Prostate gland (tissue), 2 donors: ENCODE data around the gene ANKRD6. TPM values are rescaled to one million over a fixed set of nuclear protein-coding genes. Genes with fewer than 3 reads are reported as not detected.

ENCODE experiments used
- DNase-seq: peaks from one replicate; pipeline ENCODE4 v3.0.0-alpha.2; 2019; ENCODE audit warnings: low spot score
- H3K27ac ChIP-seq, 2 donors: fragments of 200-600 bp; sonication (generic); 2 replicates each; pipeline ENCODE4 v1.5.1; 2017 to 2019
- H3K27me3 ChIP-seq: fragments of 200-600 bp; sonication (generic); replicated peaks from 2 replicates; pipeline ENCODE4 v1.5.1; 2019; ENCODE audit not compliant: insufficient read depth
- H3K36me3 ChIP-seq, 2 donors: fragments of 200-600 bp; sonication (generic); 1 replicate in 1 of 2; 2 replicates in 1 of 2; pipeline versions ENCODE4 v1.5.1 to v1.8.1; 2017 to 2019
- H3K4me1 ChIP-seq: fragments of 200-600 bp; sonication (generic); replicated peaks from 2 replicates; pipeline ENCODE4 v1.5.1; 2019
- H3K4me3 ChIP-seq, 2 donors: fragments of 200-600 bp; sonication (generic); 2 replicates each; pipeline ENCODE4 v1.5.1; 2017 to 2019
- H3K9me3 ChIP-seq: fragments of 200-600 bp; sonication (generic); 2 replicates; pipeline ENCODE4 v1.5.1; 2017
- CTCF ChIP-seq, 4 experiments: fragments of 200-600 bp in 2 of 4; fragments of 450-650 bp in 2 of 4; sonication (generic) in 2 of 4; IDR thresholded peaks; 1 replicate in 3 of 4; 2 replicates in 1 of 4; pipeline ENCODE4 v1.5.1; 2016 to 2019; ENCODE audit warnings: antibody characterized with exemption in 4 of 4, mild to moderate bottlenecking in 2 of 4, moderate library complexity in 2 of 4
- POLR2A ChIP-seq: fragments of 450-650 bp; IDR thresholded peaks from one replicate; pipeline ENCODE4 v1.6.1; 2016; ENCODE audit warnings: antibody characterized with exemption, mild to moderate bottlenecking
- POLR2AphosphoS5 ChIP-seq: sonication (generic); formaldehyde crosslinking; IDR thresholded peaks from one replicate; pipeline ENCODE4 v1.6.1; 2017; ENCODE audit warnings: antibody characterized with exemption
- WGBS: methylation state at CpG from one replicate; pipeline ENCODE4 v1.1.5; 2018; 5-methylcytosine and 5-hydroxymethylcytosine counted together
- intact Hi-C: fragments of 100-400 bp; cut with DNase I; formaldehyde crosslinking; loops from one replicate; pipeline ENCODE4 v1.14.2; 2022
- total RNA-seq, 2 donors: library from RNA; depleted of rRNA; stranded (reverse); fragments of >200 nt; gene quantifications; one replicate each; pipeline ENCODE4 v1.1.0, GENCODE V29; 2016

The ANKRD6 gene
- total RNA-seq, 2 donors from 2014 or later, result 11.9 to 30.9 TPM

DNA sequence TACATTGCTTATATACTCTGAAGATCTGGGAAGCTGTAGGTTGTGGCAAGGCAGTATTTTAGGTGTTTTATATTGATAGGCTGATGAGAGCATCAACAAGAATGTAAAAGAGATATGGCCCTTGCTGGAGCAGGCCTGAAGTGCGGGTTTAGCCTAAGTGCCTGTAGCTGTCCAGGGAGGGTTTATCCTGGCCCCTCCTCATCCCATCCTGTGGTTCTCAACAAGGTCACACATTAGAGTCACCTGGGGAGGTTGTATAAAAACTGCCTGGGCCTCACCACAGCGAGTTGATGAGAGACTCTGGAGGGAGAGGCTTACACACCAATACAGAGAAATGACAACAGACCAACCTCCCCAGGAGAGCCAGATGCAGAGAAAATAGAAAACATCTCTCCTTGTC, 157.2 kb downstream of the ANKRD6 start:
- 79% methylated on average over 2 of the region's 2 CpGs for WGBS
- H3K27ac ChIP-seq, result no peak overlapping the region
- H3K36me3 ChIP-seq, result no peaks in the 10 kb centered on the region
- TF ChIP-seq CTCF (IDR thresholded peaks at IDR 0.05), result no peak
- TF ChIP-seq POLR2A, result no peak
- TF ChIP-seq POLR2AphosphoS5, result no peak
- no peak for DNase-seq
- H3K9me3 ChIP-seq, result no peaks in the 10 kb centered on the region
- no peaks in the 10 kb centered on the region for H3K27me3 ChIP-seq
- no peaks in the 10 kb centered on the region for H3K4me1 ChIP-seq
- intact Hi-C loops, result no loop called here
- H3K4me3 ChIP-seq, result no peak overlapping the region

DNA sequence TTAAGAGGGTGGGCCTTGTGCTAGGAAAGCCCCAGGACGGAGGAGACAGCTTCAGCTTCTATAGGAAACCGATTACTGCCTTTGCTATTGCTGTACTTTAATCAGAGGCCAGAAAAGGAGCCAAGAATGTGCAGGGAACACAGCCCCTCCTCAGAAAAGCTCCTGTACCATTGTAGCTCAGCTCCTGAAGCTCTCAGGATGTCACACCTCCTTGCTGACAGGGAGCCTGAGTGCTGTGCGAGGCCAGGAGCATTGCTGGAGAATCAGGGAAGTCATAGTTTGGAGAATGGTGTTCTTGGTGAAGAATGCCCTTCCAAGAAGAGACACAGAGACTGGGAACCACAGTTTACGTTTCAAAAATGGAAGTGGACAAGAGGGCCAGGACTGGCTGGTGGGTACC, 158.8 kb downstream of the ANKRD6 start:
- WGBS, result 90% methylated on average over 4 of the region's 4 CpGs

DNA sequence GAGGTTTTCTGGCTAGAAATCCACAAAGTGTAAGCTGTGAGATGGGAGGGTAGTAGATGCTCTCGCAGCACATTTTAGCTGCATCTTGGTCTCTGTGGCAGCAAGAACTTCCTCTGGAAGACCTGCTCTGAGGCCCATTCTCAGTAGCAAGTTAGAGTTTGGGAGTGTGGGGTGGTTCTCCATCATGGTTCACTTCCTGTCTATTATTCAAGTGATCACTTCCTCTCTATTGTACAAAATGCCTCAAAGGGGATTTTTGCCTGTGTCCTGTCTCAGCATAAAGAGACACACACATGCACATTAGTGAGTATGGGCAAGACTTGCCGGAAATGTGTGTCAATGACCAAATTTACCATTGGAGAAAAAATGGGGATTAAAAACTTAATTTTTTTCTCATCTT, 163.1 kb downstream of the ANKRD6 start:
- DNase-seq, result no peak
- Histone ChIP-seq H3K36me3 (no peaks in the 10 kb centered on the region), H3K27ac (no peak overlapping the region), H3K4me3 (no peak overlapping the region), H3K9me3 (no peaks in the 10 kb centered on the region), H3K4me1 (no peaks in the 10 kb centered on the region), H3K27me3 (no peaks in the 10 kb centered on the region)
- no peak for TF ChIP-seq CTCF (IDR thresholded peaks at IDR 0.05)
- no peak for TF ChIP-seq POLR2AphosphoS5
- TF ChIP-seq POLR2A, result no peak
- intact Hi-C loops, result no loop called here
- WGBS, result 91% methylated on average over 2 of the region's 2 CpGs

More for the DNA sequence above, 158.8 kb downstream of the ANKRD6 start:
- no peak overlapping the region for H3K27ac ChIP-seq
- H3K36me3 ChIP-seq, result no peaks in the 10 kb centered on the region
- no peaks in the 10 kb centered on the region for H3K27me3 ChIP-seq
- no peak overlapping the region for H3K4me3 ChIP-seq
- intact Hi-C loops, result no loop called here
- no peaks in the 10 kb centered on the region for H3K4me1 ChIP-seq
- DNase-seq, result no peak
- no peaks in the 10 kb centered on the region for H3K9me3 ChIP-seq
- no peak for TF ChIP-seq POLR2AphosphoS5

GRCh38 chr6:89596484-89596883, 163.5 kb downstream of the ANKRD6 start:
- intact Hi-C loops, result no loop called here
- no peaks in the 10 kb centered on the region for H3K4me1 ChIP-seq
- H3K36me3 ChIP-seq, result no peaks in the 10 kb centered on the region
- TF ChIP-seq POLR2A (no peak), POLR2AphosphoS5 (no peak), CTCF (IDR thresholded peaks at IDR 0.05) (no peak)
- H3K27me3 ChIP-seq, result no peaks in the 10 kb centered on the region
- WGBS, result 59% methylated on average over 1 of the region's 1 CpG
- peak overlapping the region in 1 of 2 donors; percentile 14 for H3K27ac ChIP-seq
- no peaks in the 10 kb centered on the region for H3K9me3 ChIP-seq
- no peak overlapping the region for H3K4me3 ChIP-seq
- no peak for DNase-seq

- Histone ChIP-seq H3K4me3 (no peak overlapping the region), H3K27ac (no peak overlapping the region), H3K27me3 (no peaks in the 10 kb centered on the region), H3K4me1 (no peaks in the 10 kb centered on the region), H3K9me3 (no peaks in the 10 kb centered on the region), H3K36me3 (no peaks in the 10 kb centered on the region)
- intact Hi-C loops, result no loop called here
- TF ChIP-seq POLR2AphosphoS5 (no peak), CTCF (IDR thresholded peaks at IDR 0.05) (no peak), POLR2A (no peak)
- WGBS, result 61% methylated on average over 2 of the region's 2 CpGs
- DNase-seq, result no peak
These were observed 164.4 kb downstream of the ANKRD6 start for GRCh38 chr6:89597372-89597771.
